ENCODE measurements around the gene TBC1D2B.
"Not testable (repeated sequence)": the region's sequence is repeated elsewhere in the genome, so short reads cannot be mapped to it uniquely, and the experiment has no call there.

The TBC1D2B gene

GRCh38 chr15:77967798-77968197 is 109.7 kb downstream of the TBC1D2B start:
- no peak for TF ChIP-seq CTCF (conservative IDR thresholded peaks at IDR 0.05; ENCODE audit: low read depth, low read length)
- H3K4me3 ChIP-seq (ENCODE audit: low read length), result no peak overlapping the region
- DNase-seq (ENCODE audit: low read depth), result no peak

GRCh38 chr15:77967235-77967615 is 110.3 kb downstream of the TBC1D2B start:
- DNase-seq (ENCODE audit: low read depth); H3K4me3 ChIP-seq (ENCODE audit: low read length): not testable (repeated sequence)

GRCh38 chr15:77966540-77967234 is 110.8 kb downstream of the TBC1D2B start:
- no peak overlapping the region for H3K4me3 ChIP-seq (ENCODE audit: low read length)

GRCh38 chr15:77964193-77964592 is 113.3 kb downstream of the TBC1D2B start:
- TF ChIP-seq CTCF (conservative IDR thresholded peaks at IDR 0.05; ENCODE audit: low read depth, low read length), result no peak
- H3K4me3 ChIP-seq (ENCODE audit: low read length), result no peak overlapping the region
- no peak for DNase-seq (ENCODE audit: low read depth)

More at GRCh38 chr15:77966540-77967234, 110.8 kb downstream of the TBC1D2B start:
- DNase-seq (ENCODE audit: low read depth), result no peak
- TF ChIP-seq CTCF (conservative IDR thresholded peaks at IDR 0.05; ENCODE audit: low read depth, low read length), result peak; percentile 96

- TF ChIP-seq CTCF (conservative IDR thresholded peaks at IDR 0.05; ENCODE audit: low read depth, low read length), result peak; percentile 96
- no peak for DNase-seq (ENCODE audit: low read depth)
- H3K4me3 ChIP-seq (ENCODE audit: low read length), result no peak overlapping the region
Observed at GRCh38 chr15:77959432-77959879, 118.1 kb downstream of the TBC1D2B start.

- not testable (repeated sequence) for DNase-seq (ENCODE audit: low read depth); H3K4me3 ChIP-seq (ENCODE audit: low read length)
Observed at GRCh38 chr15:77958716-77959431, 118.6 kb downstream of the TBC1D2B start.

GRCh38 chr15:77958021-77958420 is 119.5 kb downstream of the TBC1D2B start:
- not testable (repeated sequence) for H3K4me3 ChIP-seq (ENCODE audit: low read length); DNase-seq (ENCODE audit: low read depth)

- not testable (repeated sequence) for H3K4me3 ChIP-seq (ENCODE audit: low read length); DNase-seq (ENCODE audit: low read depth)
Observed at GRCh38 chr15:77953926-77954325, 123.6 kb downstream of the TBC1D2B start.

GRCh38 chr15:77952928-77953446 is 124.5 kb downstream of the TBC1D2B start:
- DNase-seq (ENCODE audit: low read depth); H3K4me3 ChIP-seq (ENCODE audit: low read length): not testable (repeated sequence)
- TF ChIP-seq CTCF (conservative IDR thresholded peaks at IDR 0.05; ENCODE audit: low read depth, low read length), result peak; percentile 7

- not testable (repeated sequence) for DNase-seq (ENCODE audit: low read depth); H3K4me3 ChIP-seq (ENCODE audit: low read length)
Observed at GRCh38 chr15:77951105-77951786, 126.3 kb downstream of the TBC1D2B start.

- not testable (repeated sequence) for H3K4me3 ChIP-seq (ENCODE audit: low read length); DNase-seq (ENCODE audit: low read depth)
Observed at GRCh38 chr15:77950470-77950869, 127.0 kb downstream of the TBC1D2B start.

Measured in retinal pigment epithelial cell (primary cell).